ENCODE results near the gene NOD1. TPM values are rescaled to one million over a fixed set of nuclear protein-coding genes. Genes with fewer than 3 reads are reported as not detected.
A peak's percentile ranks its signal among the peaks of the same experiment; 100 is the strongest.

Gene NOD1
- 2.9 TPM in 2 replicates for total RNA-seq (2016; rRNA removed; fragmentation: Illumina TruSeq; extraction: Trizol)
- 1.6 and 1.8 TPM in 2 replicates for total RNA-seq (2016; cell fraction: cytosol; rRNA removed; fragmentation: Illumina TruSeq; extraction: Trizol; ENCODE audit: low read depth)
- total RNA-seq (2016; cell fraction: insoluble cytoplasmic fraction; rRNA removed; fragmentation: Illumina TruSeq; extraction: Trizol), result 2.4 and 2.6 TPM in 2 replicates
- total RNA-seq (2016; cell fraction: membrane; rRNA removed; fragmentation: Illumina TruSeq; extraction: Trizol), result 1.7 and 3.3 TPM in 2 replicates
- total RNA-seq (2016; cell fraction: nucleus; rRNA removed; fragmentation: Illumina TruSeq; extraction: Trizol), result 4.8 and 4.9 TPM in 2 replicates
- 1.7 and 1.9 TPM in 2 replicates for polyA plus RNA-seq (2011; rRNA removed)
- polyA plus RNA-seq (2011; cell fraction: cytosol; rRNA removed), result 1.1 and 1.4 TPM in 2 replicates
- polyA plus RNA-seq (2011; cell fraction: nucleus; rRNA removed), result 4.1 and 4.3 TPM in 2 replicates
- polyA plus RNA-seq (2012), result 0.91 and 1.1 TPM in 2 replicates
- polyA plus RNA-seq (2016; cell fraction: cytosol; fragmentation: Illumina TruSeq; extraction: Trizol; ENCODE audit: low read depth), result 0.54 and 0.55 TPM in 2 replicates
- polyA plus RNA-seq (2016; cell fraction: insoluble cytoplasmic fraction; fragmentation: Illumina TruSeq; extraction: Trizol; ENCODE audit: low read depth), result 2.1 and 3.1 TPM in 2 replicates
- 1.2 TPM in 2 replicates for polyA plus RNA-seq (2016; cell fraction: membrane; fragmentation: Illumina TruSeq; extraction: Trizol; ENCODE audit: low read depth)
- polyA plus RNA-seq (2016; cell fraction: nucleus; fragmentation: Illumina TruSeq; extraction: Trizol; ENCODE audit: insufficient read depth, low read depth), result 6.7 and 7.0 TPM in 2 replicates
- 4.2 and 9.5 TPM in 2 replicates for polyA minus RNA-seq (2011; rRNA and poly(A)+ RNA removed; ENCODE audit: low replicate concordance)
- polyA minus RNA-seq (2011; cell fraction: cytosol; rRNA and poly(A)+ RNA removed), result 0.97 and 1.1 TPM in 2 replicates
- 4.5 and 5.7 TPM in 2 replicates for polyA minus RNA-seq (2011; cell fraction: nucleus; rRNA and poly(A)+ RNA removed)
- percentile 45 among the genes with signal in this experiment for Bru-seq, nascent RNA
- BruChase-seq, experiment 1, labeled RNA remaining after a 6-hour chase, result percentile 40 among the genes with signal in this experiment
- BruChase-seq, experiment 2, labeled RNA remaining after a 2-hour chase, result percentile 42 among the genes with signal in this experiment
- long read RNA-seq, experiment 1, partial matches to known transcripts, result 0 of 1 reads
- long read RNA-seq, experiment 1, other reads (novel, unspliced or antisense), result 1 of 1 reads
- long read RNA-seq, experiment 2, full-length matches to known transcripts, result 1 of 2 reads
- long read RNA-seq, experiment 2, partial matches to known transcripts, result 0 of 2 reads
- long read RNA-seq, experiment 2, other reads (novel, unspliced or antisense), result 1 of 2 reads

- BruUV-seq (replicated peaks), result TSS peak; percentile 57
- POLR2A ChIA-PET, result interaction anchor here (0.5 to 1.4 kb wide), 4 partner anchors 9 to 115 kb away, joined by 3 to 9 read pairs (median 4); no protein-coding TSS in a partner anchor
- FAIRE-seq, result no peak
- TF ChIP-seq FOXM1 (CRISPR knock-in tag; IDR thresholded peaks at IDR 0.05), result no peak
- TF ChIP-seq MTF1 (CRISPR knock-in tag; IDR thresholded peaks at IDR 0.05), result no peak
- peak; percentile 92; the same call in 1 of the 2 replicates for TF ChIP-seq SAFB2 (CRISPR knock-in tag; IDR thresholded peaks at IDR 0.05; ENCODE audit: borderline replicate concordance, low read depth)
- 0 out of 2 replicates have a peak, but pooled peaks have one; percentile 13 for TF ChIP-seq ZNF224 (CRISPR knock-in tag; IDR thresholded peaks at IDR 0.05)
- TF ChIP-seq RBM39 (IDR thresholded peaks at IDR 0.05; ENCODE audit: low read depth, low read length, poor library complexity, severe bottlenecking), result no peak
- TF ChIP-seq PPARG (CRISPR knock-in tag; conservative IDR thresholded peaks at IDR 0.05), result no peak
- TF ChIP-seq ZNF619 (CRISPR knock-in tag; IDR thresholded peaks at IDR 0.05), result no peak
- TF ChIP-seq BCL3 (CRISPR knock-in tag; IDR thresholded peaks at IDR 0.05), result peak; percentile 91
- TF ChIP-seq ZNF17 (CRISPR knock-in tag; IDR thresholded peaks at IDR 0.05), result no peak
- TF ChIP-seq WIZ (CRISPR knock-in tag; IDR thresholded peaks at IDR 0.05), result 0 out of 2 replicates have a peak, but pooled peaks have one; percentile 49
- 0 out of 2 replicates have a peak, but pooled peaks have one; percentile 55 for TF ChIP-seq MED1 (CRISPR knock-in tag; IDR thresholded peaks at IDR 0.05)
- TF ChIP-seq EP300 (IDR thresholded peaks at IDR 0.05; ENCODE audit: low read depth in 2 of 2, low read length in 2 of 2), result no peak
- no peak for TF ChIP-seq EP300 (CRISPR knock-in tag; IDR thresholded peaks at IDR 0.05; ENCODE audit: borderline replicate concordance)
These were observed at the start of gene NOD1 for GRCh38 chr7:30478349-30479201. NOD1 (minus strand) TSS chr7:30478784; CDS start chr7:30456921, 21,863 bp downstream.

More at GRCh38 chr7:30478349-30479201, at the start of gene NOD1:
- H3K79me2 ChIP-seq (ENCODE audit: insufficient read depth, low read length), result no peaks in the 10 kb centered on the region
- H3K27me3 ChIP-seq (ENCODE audit: control insufficient read depth in 1 of 2, insufficient read depth in 2 of 2, low read length in 2 of 2), result peaks cover 1 to 14% of the 10 kb centered on the region in 2 experiments; a peak in 2 of 5 replicates
- H3K4me3 ChIP-seq (replicated peaks in 1 of 3; ENCODE audit: insufficient read depth in 1 of 3, low read depth in 2 of 3, low read length in 3 of 3), result peak within 1 kb of the TSS; percentile 65 to 85 (median 83)
- peak within 1 kb of the TSS; percentile 55 for H3K27ac ChIP-seq (ENCODE audit: extremely low read length, insufficient read depth, low read length)
- peak within 1 kb of the TSS; percentile 67 for H2AFZ ChIP-seq (ENCODE audit: low read length)
- H3K4me1 ChIP-seq (ENCODE audit: insufficient read depth, low read length), result peaks cover 45% of the 10 kb centered on the region
- H4K20me1 ChIP-seq (ENCODE audit: insufficient read depth, low read length), result no peaks in the 10 kb centered on the region
- in situ Hi-C loops (cut with HindIII; ENCODE audit: extremely low pct_ligation_motif_present, low pct_unique_long_range_greater_than_20kb) (no loop called here), intact Hi-C loops (cut with micrococcal nuclease; ENCODE audit: unreplicated experiment) (loop anchor here (1.0 kb wide), 1 partner anchor 26 kb away; the partner anchor contains the start of gene GGCT)
- CTCF ChIA-PET (ENCODE audit: low intra/inter-chr PET ratio, low total read pairs), result no interaction called here
- WGBS (ENCODE audit: low lambda C conversion rate), result 1% methylated on average over 26 of the region's 77 CpGs
- H3K9ac ChIP-seq (ENCODE audit: insufficient read depth, low read depth, low read length), result peak within 1 kb of the TSS; percentile 74
- H3K4me2 ChIP-seq (ENCODE audit: low read depth, low read length), result peak within 1 kb of the TSS; percentile 99
- no peaks in the 10 kb centered on the region for H3K9me3 ChIP-seq (ENCODE audit: low read length)
- DNase-seq (ENCODE audit: low spot score), result peak; percentile 40
- ATAC-seq, result peak; percentile 97
- no peaks in the 10 kb centered on the region for H3K36me3 ChIP-seq (replicated peaks in 1 of 2; ENCODE audit: control insufficient read depth in 1 of 2, insufficient read depth in 2 of 2, low read length in 2 of 2)

Data from HepG2 (cell line).